Uterine smooth muscle cell (primary cell): Measurements from ENCODE around the gene KCNC4. TPM values are rescaled to one million over a fixed set of nuclear protein-coding genes. Genes with fewer than 3 reads are reported as not detected.

Source experiments
- total RNA-seq: library from RNA; depleted of rRNA; stranded (reverse); fragments of >200 nt; gene quantifications from 2 replicates; pipeline ENCODE4 v1.2.3, GENCODE V29; 2014

The KCNC4 gene
- 8.0 and 10.9 TPM in 2 replicates for total RNA-seq

DNA sequence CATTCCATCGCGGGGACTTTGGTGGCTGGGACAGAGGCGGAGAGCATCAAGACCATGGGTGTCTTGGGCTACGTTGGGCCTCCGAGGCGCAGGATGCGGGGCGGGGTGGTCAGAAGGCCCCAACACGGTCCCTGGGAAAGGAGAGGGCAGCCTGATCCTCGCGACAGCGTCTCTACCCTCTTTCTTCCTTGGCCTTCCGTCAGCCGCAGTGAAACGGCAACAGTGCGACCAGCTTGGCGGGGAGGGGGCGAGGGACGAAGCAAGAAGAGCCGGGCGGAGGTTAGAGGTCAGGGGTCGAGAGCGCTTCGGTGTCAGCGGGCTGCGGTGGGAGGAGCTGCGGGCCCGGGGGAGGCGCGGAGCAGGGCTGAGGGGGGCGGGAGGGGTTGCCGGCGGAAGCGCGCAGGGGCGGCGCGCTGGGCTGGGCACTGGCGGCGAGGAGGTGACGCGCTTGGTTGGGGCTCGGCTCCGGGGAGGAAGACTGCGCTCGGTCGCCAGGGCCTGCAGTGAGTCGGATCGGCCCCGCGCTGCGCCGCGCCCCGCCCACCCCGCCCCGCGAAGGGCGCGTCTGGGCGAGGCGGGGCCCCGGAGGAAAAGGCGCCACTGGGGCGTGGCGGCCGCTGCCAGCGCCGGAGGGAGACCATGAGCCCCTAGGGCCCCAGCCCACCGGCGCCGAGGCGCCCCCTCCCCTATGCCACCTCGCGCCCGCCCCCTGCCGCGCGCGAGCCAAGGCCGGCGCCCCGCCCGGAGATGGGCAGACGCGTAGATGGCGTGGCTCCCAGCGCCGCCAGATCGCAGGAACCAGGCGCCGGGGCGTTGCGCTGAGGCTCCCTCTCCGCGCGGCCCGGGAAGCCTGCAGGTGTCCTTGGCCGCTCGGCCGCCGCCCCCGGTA, at the start of gene KCNC4:
TSS of gene KCNC4 (plus strand) at position 600 of the 889 bp plus-strand sequence. CDS start 1,186 bp downstream, outside the sequence.

Other genes with a start within 250 kb of the KCNC4 start
- 51.7 and 94.1 TPM in 2 replicates for gene AHCYL1, start 225.5 kb upstream of the KCNC4 start, total RNA-seq
- 55.3 and 55.4 TPM in 2 replicates for gene STRIP1, start 175.7 kb upstream of the KCNC4 start, total RNA-seq
- not detected in 2 replicates for gene ALX3, start 139.6 kb upstream of the KCNC4 start, total RNA-seq
- not detected in 2 replicates for gene UBL4B, start 97.9 kb upstream of the KCNC4 start, total RNA-seq
- gene SLC6A17, start 59.8 kb upstream of the KCNC4 start, total RNA-seq = 1.7 and 2.4 TPM in 2 replicates
- gene RBM15, start 129.1 kb downstream of the KCNC4 start, total RNA-seq = 34.9 and 45.5 TPM in 2 replicates
- gene SLC16A4, start 180.7 kb downstream of the KCNC4 start, total RNA-seq = 16.6 and 47.6 TPM in 2 replicates
- gene LAMTOR5, start 197.4 kb downstream of the KCNC4 start, total RNA-seq = 62.9 and 76.0 TPM in 2 replicates
- gene PROK1, start 240.8 kb downstream of the KCNC4 start, total RNA-seq = not detected in 2 replicates